ENCODE data around the gene DLGAP3.
"Not testable (repeated sequence)": the region's sequence is repeated elsewhere in the genome, so short reads cannot be mapped to it uniquely, and the experiment has no call there.

GRCh38 chr1:34947641-34948314 is 18.3 kb upstream of the DLGAP3 start:
- TF ChIP-seq ZFX (IDR thresholded peaks at IDR 0.05); CTCF (IDR thresholded peaks at IDR 0.05 in 2 of 3, conservative IDR thresholded peaks at IDR 0.05 in 1 of 3; ENCODE audit: borderline replicate concordance in 1 of 3, insufficient read depth in 1 of 3, low read depth in 2 of 3, low read length in 2 of 3); SRF (IDR thresholded peaks at IDR 0.05; ENCODE audit: low read depth); POLR2A (IDR thresholded peaks at IDR 0.05; ENCODE audit: borderline replicate concordance, extremely low read depth, insufficient read depth, insufficient read length); YY1 (IDR thresholded peaks at IDR 0.05; ENCODE audit: extremely low read depth, insufficient replicate concordance, low read depth, low read length); EZH2phosphoT487 (IDR thresholded peaks at IDR 0.05; ENCODE audit: borderline replicate concordance); JUND (IDR thresholded peaks at IDR 0.05): not testable (repeated sequence)
- TF ChIP-seq, protein P1, sequence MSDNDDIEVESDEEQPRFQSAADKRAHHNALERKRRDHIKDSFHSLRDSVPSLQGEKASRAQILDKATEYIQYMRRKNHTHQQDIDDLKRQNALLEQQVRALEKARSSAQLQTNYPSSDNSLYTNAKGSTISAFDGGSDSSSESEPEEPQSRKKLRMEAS (IDR thresholded peaks at IDR 0.05): not testable (repeated sequence)

All from HCT116 (cell line).